NCI-H2107 treated with DMSO at 0.1 percent for 48 hours (cell line): Measurements from ENCODE around the gene ANKRD66.
"Not testable (repeated sequence)": the region's sequence is repeated elsewhere in the genome, so short reads cannot be mapped to it uniquely, and the experiment has no call there.

Experiments
- DNase-seq: peaks from one replicate; lab custom pipeline; 2025; ENCODE audit not compliant: unreplicated experiment; lab: John Stamatoyannopoulos, UW

Gene ANKRD66

DNA sequence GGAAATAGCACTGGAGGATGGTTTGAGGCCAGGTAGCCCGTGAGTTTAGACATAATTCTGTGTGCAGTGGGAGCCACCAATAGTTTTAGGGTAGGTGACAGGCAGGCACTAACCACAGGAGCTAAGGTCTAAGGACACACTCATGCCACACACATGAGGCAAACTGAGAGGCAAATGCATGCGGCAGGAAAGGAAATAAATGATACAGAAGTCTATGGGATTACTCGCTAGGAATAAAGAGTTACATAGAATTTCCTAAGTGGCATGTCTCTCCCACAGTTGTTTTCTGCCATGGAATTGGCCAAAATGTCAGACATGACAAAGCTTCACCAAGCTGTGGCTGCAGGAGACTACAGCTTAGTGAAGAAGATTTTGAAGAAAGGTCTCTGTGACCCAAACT lies 4.9 kb downstream of the ANKRD66 start:
- DNase-seq = no peak

DNA sequence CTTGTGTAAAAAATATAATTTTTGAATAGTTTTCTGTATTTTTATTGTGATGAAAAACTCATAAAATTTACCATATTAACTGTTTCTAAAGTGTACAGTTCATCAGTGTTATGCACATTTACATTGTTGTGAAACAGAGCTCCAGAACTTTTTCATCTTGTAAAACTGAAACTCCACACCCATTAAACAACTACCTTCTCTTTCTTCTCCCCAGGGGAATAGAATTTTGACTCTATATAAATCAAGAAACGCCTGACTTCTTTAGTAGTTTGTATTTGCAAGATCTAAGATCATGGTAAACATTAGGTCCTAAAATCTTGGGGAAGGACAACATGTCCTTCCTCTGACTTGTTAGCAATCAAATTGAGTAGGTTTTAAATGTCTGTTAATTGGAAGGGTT lies 9.1 kb downstream of the ANKRD66 start:
- no peak for DNase-seq

GRCh38 chr6:46756469-46757213 lies 9.9 kb downstream of the ANKRD66 start:
- DNase-seq = no peak

- no peak for DNase-seq
Observed at GRCh38 chr6:46757214-46757596, 10.5 kb downstream of the ANKRD66 start.

GRCh38 chr6:46758960-46759753 lies 12.4 kb downstream of the ANKRD66 start:
- no peak for DNase-seq

- no peak for DNase-seq
Observed at GRCh38 chr6:46760925-46761324, 14.2 kb downstream of the ANKRD66 start.

- DNase-seq = no peak
Observed at GRCh38 chr6:46763466-46763865, 16.7 kb downstream of the ANKRD66 start.

DNA sequence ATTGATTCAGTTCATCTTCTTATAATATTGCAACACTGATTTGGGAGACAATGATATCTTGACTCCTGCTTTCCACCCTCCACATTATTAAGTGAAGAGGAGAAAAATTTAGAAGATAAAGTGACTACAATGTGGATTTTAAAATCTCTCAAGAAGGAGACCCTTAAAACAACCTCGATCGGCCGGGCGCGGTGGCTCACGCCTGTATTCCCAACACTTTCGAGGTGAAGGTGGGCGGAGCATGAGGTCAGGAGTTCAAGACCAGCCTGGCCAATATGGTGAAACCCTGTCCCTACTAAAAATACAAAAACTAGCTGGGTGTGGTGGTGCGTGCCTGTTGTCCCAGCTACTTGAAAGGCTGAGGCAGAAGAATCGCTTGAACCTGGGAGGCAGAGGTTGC lies 17.5 kb downstream of the ANKRD66 start:
- not testable (repeated sequence) for DNase-seq

GRCh38 chr6:46764961-46765360 lies 18.2 kb downstream of the ANKRD66 start:
- no peak for DNase-seq

- DNase-seq = no peak
Observed at GRCh38 chr6:46772016-46772415, 25.3 kb downstream of the ANKRD66 start.

DNA sequence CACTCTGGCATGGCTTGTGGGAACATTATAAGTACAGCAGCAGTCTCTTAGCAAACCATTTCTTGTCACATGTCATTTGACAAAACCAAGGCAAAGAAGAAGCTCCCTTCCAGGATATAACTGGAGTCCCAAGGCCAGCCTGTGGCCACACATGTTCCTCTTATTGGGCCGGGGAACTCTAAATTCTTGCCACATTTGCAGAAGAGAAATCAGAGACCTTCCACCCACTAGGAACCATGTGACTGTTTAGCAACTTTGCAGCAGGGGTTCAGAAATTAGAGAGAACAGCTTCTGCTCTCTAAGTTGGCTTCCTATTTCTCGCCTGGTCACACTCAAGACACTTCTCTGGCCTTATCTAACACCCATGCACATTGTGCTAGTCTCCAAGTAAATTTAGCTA lies 26.0 kb downstream of the ANKRD66 start:
- no peak for DNase-seq

DNA sequence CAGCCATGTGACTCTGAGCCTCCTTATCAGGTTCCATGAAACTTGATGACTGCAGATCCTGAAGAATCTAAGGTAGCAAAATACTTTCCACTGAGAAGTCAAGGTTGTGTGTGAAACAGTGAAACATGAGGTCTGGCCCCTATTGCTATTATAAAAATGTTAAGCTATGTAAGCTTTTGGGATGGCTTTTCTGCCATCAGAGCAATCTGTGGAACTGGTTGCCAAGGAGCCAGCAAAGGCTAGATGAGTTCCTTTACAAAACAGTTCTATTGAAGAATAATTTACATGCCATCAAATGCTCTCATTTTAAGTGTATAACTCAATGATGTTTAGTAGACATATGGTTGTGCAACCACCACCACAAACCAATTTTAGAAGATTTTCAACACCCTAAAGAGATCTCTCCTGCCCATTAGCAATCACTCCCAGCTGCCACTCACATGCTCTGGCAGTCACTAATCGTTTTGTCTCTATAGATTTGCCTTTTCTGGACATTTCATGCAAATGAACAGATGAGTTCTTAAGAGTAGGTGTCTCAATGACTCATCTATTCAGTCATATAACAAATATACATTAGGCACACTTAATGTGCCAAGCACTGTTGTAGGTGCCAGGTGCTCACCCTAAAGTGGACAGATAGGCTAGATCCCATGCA lies 26.6 kb downstream of the ANKRD66 start:
- no peak for DNase-seq

DNA sequence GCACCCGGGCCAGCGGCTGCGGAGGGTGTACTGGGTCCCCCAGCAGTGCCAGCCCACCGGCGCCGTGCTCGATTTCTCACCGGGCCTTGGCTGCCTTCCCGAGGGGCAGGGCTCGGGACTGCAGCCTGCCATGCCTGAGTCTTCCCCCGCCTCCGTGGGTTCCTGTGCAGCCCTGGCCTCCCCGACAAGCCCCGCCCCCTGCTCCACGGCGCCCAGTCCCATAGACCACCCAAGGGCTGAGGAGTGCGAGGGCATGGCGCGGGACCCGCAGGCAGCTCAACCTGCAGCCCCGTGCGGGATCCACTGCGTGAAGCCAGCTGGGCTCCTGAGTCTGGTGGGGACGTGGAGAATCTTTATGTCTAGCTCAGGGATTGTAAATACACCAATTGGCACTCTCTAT lies 28.0 kb downstream of the ANKRD66 start:
- not testable (repeated sequence) for DNase-seq

GRCh38 chr6:46776070-46776712 lies 29.5 kb downstream of the ANKRD66 start:
- no peak for DNase-seq

DNA sequence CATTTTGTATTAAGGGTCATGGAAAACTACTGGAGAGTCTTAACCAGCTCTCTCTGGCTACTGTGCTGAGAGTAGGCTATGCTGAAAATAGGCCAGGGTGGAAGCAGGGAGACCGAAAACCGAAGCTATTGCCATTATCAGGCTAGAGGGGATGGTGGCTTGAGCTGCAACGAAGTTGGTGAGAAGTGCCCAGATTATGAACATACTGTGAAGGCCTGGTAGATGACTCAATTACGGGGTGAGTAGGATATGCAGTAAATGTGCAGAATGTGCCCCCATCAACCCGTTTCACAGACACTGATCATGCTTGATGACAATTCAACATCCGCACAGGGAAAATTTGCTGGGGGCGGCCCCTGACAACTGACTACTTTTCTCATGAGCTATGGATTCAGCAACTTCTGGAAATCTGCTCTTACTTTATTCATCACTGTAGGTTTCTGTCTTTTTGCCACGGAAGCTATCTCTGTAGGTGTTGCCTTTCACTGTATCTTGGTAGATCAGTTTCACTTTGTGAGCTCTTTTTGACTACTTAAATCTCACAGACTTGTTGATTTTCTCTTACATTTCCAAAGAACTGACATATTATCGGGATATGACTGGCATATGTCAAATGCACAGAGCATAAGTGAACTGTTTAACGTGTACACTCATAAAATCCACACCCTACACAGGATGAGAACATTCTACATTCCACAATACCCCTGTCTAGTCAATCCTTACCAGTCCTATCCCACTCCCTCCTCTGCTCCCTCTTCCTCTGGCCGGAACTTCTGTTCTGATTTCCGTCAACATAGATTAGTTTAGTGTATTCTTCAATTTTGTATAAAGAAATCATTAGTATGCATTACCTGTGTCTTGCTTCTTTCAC lies 31.0 kb downstream of the ANKRD66 start:
- no peak for DNase-seq

DNA sequence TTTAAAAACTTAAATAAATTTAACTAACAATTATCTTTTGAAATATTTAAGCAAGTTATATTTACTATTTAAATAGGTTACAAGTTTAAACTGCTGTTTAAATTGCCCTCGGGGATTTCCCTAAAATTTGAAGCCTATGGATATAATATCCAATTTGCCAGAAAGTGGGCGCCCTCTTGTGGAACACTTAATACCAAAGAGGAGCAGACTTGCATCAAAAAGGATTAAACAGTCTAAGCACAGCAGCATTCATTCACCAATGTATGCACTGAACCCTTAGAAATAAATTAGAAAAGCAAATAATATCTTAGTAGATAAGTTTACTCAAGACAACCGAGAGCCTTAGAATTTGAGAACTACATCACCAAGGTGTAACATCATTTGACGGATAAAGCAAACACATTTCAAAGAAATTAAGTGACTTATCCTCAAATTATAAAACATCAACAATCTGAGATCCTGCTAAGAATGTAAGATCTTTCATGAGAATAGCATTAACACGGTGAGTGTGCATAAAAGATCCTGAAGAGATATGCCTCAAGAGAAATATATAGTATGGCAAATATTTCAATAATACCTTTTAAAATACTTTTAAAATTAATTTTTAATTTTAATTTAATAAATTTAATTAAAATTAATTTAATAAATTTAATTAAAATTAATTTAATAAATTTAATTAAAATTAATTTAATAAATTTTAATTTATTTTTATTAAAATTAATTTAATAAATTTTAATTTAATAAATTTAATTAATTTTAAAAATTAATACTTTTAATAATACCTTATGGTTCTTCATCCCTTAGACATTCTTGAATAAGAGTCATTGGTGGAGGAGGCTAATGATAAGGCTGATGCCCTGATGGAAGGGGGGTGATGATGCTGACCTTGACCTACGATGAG lies 35.0 kb downstream of the ANKRD66 start:
- peak; percentile 13 for DNase-seq

DNA sequence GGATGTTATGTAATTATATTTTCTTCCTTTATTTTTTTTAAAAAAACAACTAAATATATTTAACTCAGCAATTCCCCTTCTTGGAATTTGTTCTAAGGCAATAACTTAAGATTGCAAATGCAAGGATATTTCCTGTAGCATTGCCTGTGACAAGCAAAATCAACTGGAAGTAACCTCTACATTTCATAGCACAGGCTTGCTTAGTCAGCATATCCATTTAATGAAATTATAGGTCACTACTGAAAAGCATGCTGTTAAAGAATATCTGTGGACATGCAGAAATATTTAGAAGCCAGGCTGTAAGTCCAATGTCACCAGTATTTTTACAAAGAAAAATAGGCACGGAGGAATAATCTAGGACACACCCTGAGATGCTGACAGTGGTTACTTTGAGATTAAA lies 37.8 kb downstream of the ANKRD66 start:
- no peak for DNase-seq

- no peak for DNase-seq
Observed at GRCh38 chr6:46787871-46788540, 41.3 kb downstream of the ANKRD66 start.

DNA sequence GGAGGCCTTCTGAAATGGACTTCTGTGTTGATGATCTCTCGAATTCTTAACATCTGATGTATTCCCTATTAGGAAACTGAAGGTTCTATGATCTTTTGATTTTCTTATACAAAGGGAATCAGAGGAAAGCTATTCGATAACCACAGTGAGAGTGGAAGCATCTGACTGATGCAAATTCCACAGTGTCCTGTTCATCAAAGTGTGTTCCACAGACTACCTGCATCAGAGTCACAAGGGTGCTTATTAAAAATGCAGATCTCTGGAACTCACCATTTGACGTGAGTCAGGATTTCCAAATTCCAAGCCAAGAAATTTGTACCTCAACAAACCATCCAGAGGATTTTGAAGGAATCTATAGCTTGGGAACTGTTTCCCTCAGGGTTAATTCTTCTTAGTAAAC lies 42.1 kb downstream of the ANKRD66 start:
- DNase-seq = no peak
